GM12891 (cell line): Measurements from ENCODE around the gene PCSK5.

Experiments used
- POLR2A ChIP-seq: IDR thresholded peaks from 2 replicates; pipeline ENCODE4 v1.6.1; 2011; ENCODE audit warnings: low read depth, low read length, control low read depth
- POLR2AphosphoS5 ChIP-seq: IDR thresholded peaks from 2 replicates; pipeline ENCODE4 v1.6.1; 2011; ENCODE audit warnings: low read depth, low read length, control low read depth
- POU2F2 ChIP-seq: IDR thresholded peaks from 2 replicates; pipeline ENCODE4 v1.6.1; 2011; ENCODE audit warnings: low read depth, mild to moderate bottlenecking, control low read depth, low read length, moderate library complexity

DNA sequence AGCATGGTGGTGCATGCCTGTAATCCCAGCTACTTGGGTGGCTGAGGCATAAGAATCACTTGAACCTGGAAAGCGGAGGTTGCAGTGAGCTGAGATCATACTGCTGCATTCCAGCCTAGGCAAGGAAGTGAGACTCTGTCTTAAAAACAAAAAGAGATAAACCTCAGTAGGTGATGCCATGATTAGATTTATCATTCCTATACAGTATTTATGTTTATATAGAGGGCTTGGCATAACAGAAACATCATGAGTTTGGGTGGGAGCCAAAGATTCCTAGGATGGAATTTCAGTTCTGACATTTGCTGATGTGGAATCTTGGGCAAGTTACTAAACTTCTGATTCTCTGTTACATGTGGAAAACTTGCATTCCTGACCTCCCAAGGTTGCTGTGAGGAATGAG is 481.4 kb downstream of the PCSK5 start:
- TF ChIP-seq POU2F2 (no peak), POLR2A (no peak), POLR2AphosphoS5 (no peak)
